ENCODE data around the gene KRTAP10-3.
"Not testable (repeated sequence)": the region's sequence is repeated elsewhere in the genome, so short reads cannot be mapped to it uniquely, and the experiment has no call there.

KRTAP10-3 gene

GRCh38 chr21:44558695-44559094 lies at the start of gene KRTAP10-3:
Gene KRTAP10-3 (minus strand): TSS chr21:44558795. CDS start chr21:44558715, 80 bp downstream.
- no peak for DNase-seq

GRCh38 chr21:44606495-44606894 lies 47.9 kb upstream of the KRTAP10-3 start:
- DNase-seq: no peak

GRCh38 chr21:44603911-44604310 lies 45.3 kb upstream of the KRTAP10-3 start:
- DNase-seq: no peak

- DNase-seq: no peak
These were observed 44.7 kb upstream of the KRTAP10-3 start for GRCh38 chr21:44603109-44603875.

GRCh38 chr21:44602463-44602850 lies 43.9 kb upstream of the KRTAP10-3 start:
- no peak for DNase-seq

GRCh38 chr21:44601596-44602462 lies 43.2 kb upstream of the KRTAP10-3 start:
- no peak for DNase-seq

- not testable (repeated sequence) for DNase-seq
These were observed 42.5 kb upstream of the KRTAP10-3 start for GRCh38 chr21:44601091-44601490.

GRCh38 chr21:44600118-44600978 lies 41.8 kb upstream of the KRTAP10-3 start, which contains the start of gene KRTAP10-7:
Gene KRTAP10-7 (plus strand): TSS chr21:44600597. CDS start chr21:44600622, 25 bp downstream.
- not testable (repeated sequence) for DNase-seq

GRCh38 chr21:44599264-44600029 lies 40.9 kb upstream of the KRTAP10-3 start:
- no peak for DNase-seq

GRCh38 chr21:44598061-44598460 lies 39.5 kb upstream of the KRTAP10-3 start:
- no peak for DNase-seq

GRCh38 chr21:44596068-44596725 lies 37.6 kb upstream of the KRTAP10-3 start:
- DNase-seq: no peak

- DNase-seq: no peak
These were observed 36.9 kb upstream of the KRTAP10-3 start for GRCh38 chr21:44595524-44595923.

GRCh38 chr21:44594406-44594916 lies 35.9 kb upstream of the KRTAP10-3 start:
- DNase-seq: no peak

- DNase-seq: no peak
These were observed 35.2 kb upstream of the KRTAP10-3 start for GRCh38 chr21:44593598-44594405.

GRCh38 chr21:44592446-44593311 lies 34.1 kb upstream of the KRTAP10-3 start, which contains the start of gene KRTAP10-6:
Gene KRTAP10-6 (minus strand): TSS chr21:44592505. CDS start chr21:44592484, 21 bp downstream.
- no peak for DNase-seq

- DNase-seq: not testable (repeated sequence)
These were observed 33.2 kb upstream of the KRTAP10-3 start for GRCh38 chr21:44591801-44592130.

GRCh38 chr21:44590897-44591800 lies 32.6 kb upstream of the KRTAP10-3 start:
- DNase-seq: not testable (repeated sequence)

- DNase-seq: no peak
These were observed 31.7 kb upstream of the KRTAP10-3 start for GRCh38 chr21:44590311-44590721.

Measured in activated CD4-positive, alpha-beta T cell treated with anti-CD3 and anti-CD28 coated beads, Interleukin-2, amount 50 U/mL, for 1 hour (primary cell).